Gastroesophageal sphincter (tissue), 3 donors: ENCODE measurements around the gene NFYA.

Experiments used
- POLR2A ChIP-seq, 2 donors: fragments of 450-650 bp; IDR thresholded peaks; one replicate each; pipeline ENCODE4 v1.6.1; 2017; ENCODE audit warnings: antibody characterized with exemption in 2 of 2, mild to moderate bottlenecking in 2 of 2, moderate library complexity in 1 of 2
- TF ChIP-seq, protein P1 (sequence below), 4 experiments: fragments of 200-600 bp in 2 of 4; fragments of 450-650 bp in 2 of 4; sonication (generic) in 1 of 4; IDR thresholded peaks; one replicate each; pipeline ENCODE4 v1.5.1; 2017 to 2019; ENCODE audit warnings: antibody characterized with exemption in 4 of 4, mild to moderate bottlenecking in 2 of 4, moderate library complexity in 2 of 4

DNA sequence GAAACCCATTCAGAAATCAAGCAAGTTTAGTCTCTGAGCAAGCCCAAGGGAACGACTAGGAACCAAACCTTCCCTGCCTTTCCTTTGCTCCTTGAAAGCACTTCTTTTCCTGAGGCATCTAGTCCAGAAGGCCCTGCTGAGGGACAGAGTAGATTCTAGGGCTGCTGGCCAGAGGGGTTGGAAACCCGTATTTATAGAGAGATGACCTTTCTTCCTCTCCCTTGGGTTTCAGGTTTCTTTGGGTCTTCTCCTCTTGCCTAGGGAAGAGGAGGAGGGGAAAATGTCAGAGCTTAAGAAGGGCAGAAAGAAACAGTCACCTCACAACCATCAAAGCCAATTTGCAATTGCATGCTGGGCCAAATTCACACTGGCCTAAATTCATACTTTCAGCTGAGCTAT is 14.0 kb upstream of the NFYA start:
- TF ChIP-seq POLR2A (IDR thresholded peaks at IDR 0.05), result no peak
- TF ChIP-seq, protein P1, sequence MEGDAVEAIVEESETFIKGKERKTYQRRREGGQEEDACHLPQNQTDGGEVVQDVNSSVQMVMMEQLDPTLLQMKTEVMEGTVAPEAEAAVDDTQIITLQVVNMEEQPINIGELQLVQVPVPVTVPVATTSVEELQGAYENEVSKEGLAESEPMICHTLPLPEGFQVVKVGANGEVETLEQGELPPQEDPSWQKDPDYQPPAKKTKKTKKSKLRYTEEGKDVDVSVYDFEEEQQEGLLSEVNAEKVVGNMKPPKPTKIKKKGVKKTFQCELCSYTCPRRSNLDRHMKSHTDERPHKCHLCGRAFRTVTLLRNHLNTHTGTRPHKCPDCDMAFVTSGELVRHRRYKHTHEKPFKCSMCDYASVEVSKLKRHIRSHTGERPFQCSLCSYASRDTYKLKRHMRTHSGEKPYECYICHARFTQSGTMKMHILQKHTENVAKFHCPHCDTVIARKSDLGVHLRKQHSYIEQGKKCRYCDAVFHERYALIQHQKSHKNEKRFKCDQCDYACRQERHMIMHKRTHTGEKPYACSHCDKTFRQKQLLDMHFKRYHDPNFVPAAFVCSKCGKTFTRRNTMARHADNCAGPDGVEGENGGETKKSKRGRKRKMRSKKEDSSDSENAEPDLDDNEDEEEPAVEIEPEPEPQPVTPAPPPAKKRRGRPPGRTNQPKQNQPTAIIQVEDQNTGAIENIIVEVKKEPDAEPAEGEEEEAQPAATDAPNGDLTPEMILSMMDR (IDR thresholded peaks at IDR 0.05), result no peak
